ENCODE measurements around the gene INPP5J. TPM values are rescaled to one million over a fixed set of nuclear protein-coding genes. Genes with fewer than 3 reads are reported as not detected.
A peak's percentile ranks its signal among the peaks of the same experiment; 100 is the strongest.

INPP5J gene
- total and polyA plus RNA-seq, 2 of the 13 experiments (the other 11 are each of a cell fraction or from before 2014, with no cell fraction given): 0.24 to 1.1 TPM

DNA sequence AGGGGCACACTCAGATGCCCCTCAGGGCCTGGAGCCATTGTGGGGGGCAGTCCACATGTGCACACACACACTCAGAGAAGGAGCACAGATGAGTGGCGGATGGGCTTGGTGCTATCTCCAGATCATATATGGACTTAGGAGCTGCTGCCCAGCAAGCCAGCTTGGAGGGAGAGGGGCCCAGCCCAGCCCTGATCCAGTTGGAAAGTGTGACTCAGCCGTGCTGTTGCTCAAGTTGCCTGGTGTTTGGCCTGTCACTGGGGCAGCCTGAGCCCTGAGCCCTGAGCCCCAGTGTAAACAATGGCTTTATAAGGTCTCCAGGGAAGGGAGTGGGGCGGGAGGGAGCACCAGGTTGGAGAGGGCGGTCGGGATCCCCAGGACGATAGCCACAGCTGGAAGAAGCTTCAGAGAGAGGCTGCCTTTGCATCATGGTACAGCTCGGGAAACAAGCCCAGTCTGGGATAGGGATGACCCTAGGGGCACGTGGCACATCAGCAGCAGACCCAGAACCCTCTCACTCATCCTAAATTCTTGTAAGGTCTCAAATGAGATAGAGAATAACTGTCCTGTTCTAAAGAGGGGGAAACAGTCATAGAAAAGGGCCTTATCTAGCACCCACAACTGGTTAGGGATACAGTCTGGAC is 20.2 kb upstream of the INPP5J start (continued):
- TF ChIP-seq MLXIP (CRISPR knock-in tag; IDR thresholded peaks at IDR 0.05; ENCODE audit: borderline replicate concordance) (no peak), KDM5B (CRISPR knock-in tag; IDR thresholded peaks at IDR 0.05; ENCODE audit: borderline replicate concordance) (peak; percentile 32; the same call in 1 of the 2 replicates), RBM39 (IDR thresholded peaks at IDR 0.05; ENCODE audit: low read depth, low read length, poor library complexity, severe bottlenecking) (peak; percentile 38), ZNF562 (CRISPR knock-in tag; IDR thresholded peaks at IDR 0.05; ENCODE audit: borderline replicate concordance) (no peak), ISL2 (CRISPR knock-in tag; IDR thresholded peaks at IDR 0.05) (no peak), BRF2 (CRISPR knock-in tag; IDR thresholded peaks at IDR 0.05) (no peak), ZNF24 (IDR thresholded peaks at IDR 0.05) (no peak; the same call in 1 of the 2 replicates), THAP11 (CRISPR knock-in tag; IDR thresholded peaks at IDR 0.05) (no peak), CBX2 (IDR thresholded peaks at IDR 0.05; ENCODE audit: low read depth, low read length) (no peak), CBX2 (CRISPR knock-in tag; IDR thresholded peaks at IDR 0.05; ENCODE audit: low read depth) (no peak), ZNF501 (CRISPR knock-in tag; IDR thresholded peaks at IDR 0.05) (peak; percentile 48; the same call in 1 of the 2 replicates), HDAC6 (IDR thresholded peaks at IDR 0.05; ENCODE audit: low read depth, low read length) (no peak), HNRNPUL1 (IDR thresholded peaks at IDR 0.05; ENCODE audit: low read depth, low read length) (no peak), ZNF7 (CRISPR knock-in tag; IDR thresholded peaks at IDR 0.05) (no peak), GTF2F1 (IDR thresholded peaks at IDR 0.05; ENCODE audit: low read length) (no peak), ZBTB44 (CRISPR knock-in tag; IDR thresholded peaks at IDR 0.05) (no peak), ZNF276 (CRISPR knock-in tag; IDR thresholded peaks at IDR 0.05; ENCODE audit: low read depth) (no peak), FOSL2 (CRISPR knock-in tag; IDR thresholded peaks at IDR 0.05) (peak; percentile 98), NCOA5 (CRISPR knock-in tag; IDR thresholded peaks at IDR 0.05) (no peak), ZSCAN22 (CRISPR knock-in tag; IDR thresholded peaks at IDR 0.05) (no peak), YEATS2 (CRISPR knock-in tag; IDR thresholded peaks at IDR 0.05; ENCODE audit: borderline replicate concordance) (no peak)
- TF ChIP-seq, protein P1, sequence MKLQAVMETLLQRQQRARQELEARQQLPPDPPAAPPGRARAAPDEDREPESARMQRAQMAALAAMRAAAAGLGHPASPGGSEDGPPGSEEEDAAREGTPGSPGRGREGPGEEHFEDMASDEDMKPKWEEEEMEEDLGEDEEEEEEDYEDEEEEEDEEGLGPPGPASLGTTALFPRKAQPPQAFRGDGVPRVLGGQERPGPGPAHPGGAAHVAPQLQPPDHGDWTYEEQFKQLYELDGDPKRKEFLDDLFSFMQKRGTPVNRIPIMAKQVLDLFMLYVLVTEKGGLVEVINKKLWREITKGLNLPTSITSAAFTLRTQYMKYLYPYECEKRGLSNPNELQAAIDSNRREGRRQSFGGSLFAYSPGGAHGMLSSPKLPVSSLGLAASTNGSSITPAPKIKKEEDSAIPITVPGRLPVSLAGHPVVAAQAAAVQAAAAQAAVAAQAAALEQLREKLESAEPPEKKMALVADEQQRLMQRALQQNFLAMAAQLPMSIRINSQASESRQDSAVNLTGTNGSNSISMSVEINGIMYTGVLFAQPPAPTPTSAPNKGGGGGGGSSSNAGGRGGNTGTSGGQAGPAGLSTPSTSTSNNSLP (IDR thresholded peaks at IDR 0.05; ENCODE audit: low read depth, low read length): no peak
